HepG2 (cell line): ENCODE data around the gene ARID5B. TPM values are rescaled to one million over a fixed set of nuclear protein-coding genes. Genes with fewer than 3 reads are reported as not detected.

Source experiments
- ATAC-seq: fragments of 200-7000 bp; cut with Tn5 transposase; 3 replicates; pipeline ENCODE4 v1.9.1; 2020; ENCODE audit warnings: mild to moderate bottlenecking, moderate library complexity
- BruUV-seq: library from RNA; stranded (reverse); fragments of 400-500 nt; replicated peaks from 2 replicates; lab custom pipeline; 2021; lab: Mats Ljungman, UMichigan
- CTCF ChIA-PET: fragments of 300-600 bp; formaldehyde crosslinking; extraction: SDS; loops from one replicate; lab custom pipeline; 2021; ENCODE audit warnings: low total read pairs, inconsistent platforms, low intra/inter-chr PET ratio; lab: Yijun Ruan, JAX
- POLR2A ChIA-PET: fragments of 350-600 bp; sonication (Branson Sonifier 250); formaldehyde crosslinking; loops from one replicate; lab custom pipeline; 2020; ENCODE audit warnings: antibody characterized with exemption, inconsistent platforms; lab: Yijun Ruan, JAX
- DNase-seq: peaks from one replicate; pipeline ENCODE4 v3.0.0-alpha.2; 2015; ENCODE audit warnings: low spot score
- FAIRE-seq: peaks from 3 replicates; lab custom pipeline; 2011; peaks lifted over from hg19 to GRCh38; lab: Jason Lieb, UNC
- H2AFZ ChIP-seq: one replicate; pipeline ENCODE4 v1.6.1; 2011; ENCODE audit warnings: low read length, inconsistent platforms
- H3K27ac ChIP-seq: fragments of 300-600 bp; 3 replicates; pipeline ENCODE4 v1.8.0; 2011; ENCODE audit warnings: mixed run types, mild to moderate bottlenecking, mixed read lengths, low read length, inconsistent platforms; ENCODE audit not compliant: insufficient read depth; ENCODE audit errors: extremely low read length
- H3K27me3 ChIP-seq, 2 experiments: fragments of 200-600 bp in 1 of 2; 2 replicates in 1 of 2; 3 replicates in 1 of 2; pipeline versions ENCODE4 v1.6.0 to v1.8.0; 2011; ENCODE audit warnings: low read length in 2 of 2, mild to moderate bottlenecking in 2 of 2, moderate library complexity in 2 of 2, inconsistent platforms in 1 of 2; ENCODE audit not compliant: insufficient read depth in 2 of 2, control insufficient read depth in 1 of 2
- H3K36me3 ChIP-seq, 2 experiments: fragments of 200-600 bp in 1 of 2; replicated peaks in 1 of 2; 2 replicates in 1 of 2; 3 replicates in 1 of 2; pipeline versions ENCODE4 v1.5.1 to v1.8.0; 2011; ENCODE audit warnings: low read length in 2 of 2, inconsistent platforms in 1 of 2; ENCODE audit not compliant: insufficient read depth in 2 of 2, control insufficient read depth in 1 of 2
- H3K4me1 ChIP-seq: 2 replicates; pipeline ENCODE4 v1.5.1; 2012; ENCODE audit warnings: low read length, inconsistent platforms; ENCODE audit not compliant: insufficient read depth
- H3K4me2 ChIP-seq: 2 replicates; pipeline ENCODE4 v1.6.0; 2011; ENCODE audit warnings: low read depth, low read length, inconsistent platforms
- H3K4me3 ChIP-seq, 3 experiments: fragments of 200-600 bp in 1 of 3; sonication (generic), shearing (Covaris generic) in 1 of 3; replicated peaks in 1 of 3; 2 replicates each; pipeline ENCODE4 v1.5.1; 2011 to 2016; ENCODE audit warnings: low read length in 3 of 3, inconsistent platforms in 2 of 3, low read depth in 2 of 3, mild to moderate bottlenecking in 2 of 3, control low read depth in 1 of 3, mixed read lengths in 1 of 3; ENCODE audit not compliant: insufficient read depth in 1 of 3
- H3K79me2 ChIP-seq: one replicate; pipeline ENCODE4 v1.6.1; 2011; ENCODE audit warnings: low read length, inconsistent platforms; ENCODE audit not compliant: insufficient read depth
- H3K9ac ChIP-seq: 2 replicates; pipeline ENCODE4 v1.6.0; 2011; ENCODE audit warnings: mild to moderate bottlenecking, low read depth, low read length, inconsistent platforms; ENCODE audit not compliant: insufficient read depth
- H3K9me3 ChIP-seq: 2 replicates; pipeline ENCODE4 v1.5.1; 2012; ENCODE audit warnings: mild to moderate bottlenecking, low read length
- H4K20me1 ChIP-seq: 2 replicates; pipeline ENCODE4 v1.6.0; 2011; ENCODE audit warnings: inconsistent platforms, mild to moderate bottlenecking, low read length, moderate library complexity; ENCODE audit not compliant: insufficient read depth
- CEBPG ChIP-seq: IDR thresholded peaks from 2 replicates; pipeline ENCODE4 v1.6.1; 2016
- CSRNP2 ChIP-seq: sonication (generic); formaldehyde crosslinking; conservative IDR thresholded peaks from 2 replicates; pipeline ENCODE4 v1.8.0; 2022; ENCODE audit warnings: low read depth, missing genetic modification reagents
- MTA1 ChIP-seq: sonication (generic); formaldehyde crosslinking; IDR thresholded peaks from 2 replicates; pipeline ENCODE4 v1.4.0; 2020; ENCODE audit warnings: missing genetic modification reagents, mild to moderate bottlenecking, borderline replicate concordance
- SAP130 ChIP-seq: IDR thresholded peaks from 2 replicates; pipeline ENCODE4 v1.6.1; 2016; ENCODE audit warnings: low read depth
- SP5 ChIP-seq: IDR thresholded peaks from 2 replicates; pipeline ENCODE4 v1.6.1; 2016; ENCODE audit warnings: low read depth, borderline replicate concordance
- TEAD2 ChIP-seq: sonication (generic); formaldehyde crosslinking; IDR thresholded peaks from 2 replicates; pipeline ENCODE4 v1.9.0; 2021; ENCODE audit warnings: missing genetic modification reagents
- ZBTB1 ChIP-seq: sonication (generic); formaldehyde crosslinking; IDR thresholded peaks from 2 replicates; pipeline ENCODE4 v1.4.0; 2020; ENCODE audit warnings: missing genetic modification reagents, borderline replicate concordance
- ZFP36L1 ChIP-seq: sonication (generic); formaldehyde crosslinking; IDR thresholded peaks from 2 replicates; pipeline ENCODE4 v1.8.0; 2022; ENCODE audit warnings: mild to moderate bottlenecking, missing genetic modification reagents, moderate library complexity
- ZHX1 ChIP-seq: sonication (generic); formaldehyde crosslinking; IDR thresholded peaks from 2 replicates; pipeline ENCODE4 v1.8.1; 2022; ENCODE audit warnings: low read depth, mild to moderate bottlenecking, missing genetic modification reagents
- ZNF180 ChIP-seq: sonication (generic); formaldehyde crosslinking; IDR thresholded peaks from 2 replicates; pipeline ENCODE4 v1.4.0; 2020; ENCODE audit warnings: low read depth, missing genetic modification reagents, borderline replicate concordance
- ZNF660 ChIP-seq: sonication (generic); formaldehyde crosslinking; IDR thresholded peaks from 2 replicates; pipeline ENCODE4 v1.5.1; 2020; ENCODE audit warnings: mild to moderate bottlenecking, low read depth, missing genetic modification reagents, borderline replicate concordance
- ZNF710 ChIP-seq: sonication (generic); formaldehyde crosslinking; IDR thresholded peaks from 2 replicates; pipeline ENCODE4 v1.5.0; 2020; ENCODE audit warnings: mild to moderate bottlenecking, missing genetic modification reagents, borderline replicate concordance
- ZNF770 ChIP-seq: sonication (generic); formaldehyde crosslinking; IDR thresholded peaks from 2 replicates; pipeline ENCODE4 v1.5.0; 2020; ENCODE audit warnings: mild to moderate bottlenecking, missing genetic modification reagents
- WGBS: methylation state at CpG from one replicate; pipeline ENCODE4 v1.1.6; 2017; ENCODE audit warnings: low lambda C conversion rate; 5-methylcytosine and 5-hydroxymethylcytosine counted together
- in situ Hi-C: cut with HindIII; loops from 2 replicates; pipeline ENCODE4 v1.10.0; 2017; ENCODE audit warnings: low pct_unique_long_range_greater_than_20kb; ENCODE audit not compliant: extremely low pct_ligation_motif_present
- intact Hi-C: fragments of 100-400 bp; cut with micrococcal nuclease; formaldehyde crosslinking; loops from one replicate; pipeline ENCODE4 v1.10.0; 2022; ENCODE audit not compliant: unreplicated experiment
- polyA plus RNA-seq, 8 experiments: library from polyadenylated mRNA; depleted of rRNA in 3 of 8; stranded (reverse) in 7 of 8; unstranded in 1 of 8; fragments of >200 nt; fragmentation: Illumina TruSeq in 4 of 8; extraction: Trizol in 4 of 8; gene quantifications; 2 replicates each; pipeline versions ENCODE4 v1.2.1 to v1.2.3, GENCODE V29; 2011 to 2016; ENCODE audit warnings: low read depth in 4 of 8, missing spikeins in 1 of 8, mixed read lengths in 1 of 8; ENCODE audit not compliant: insufficient read depth in 1 of 8
- total RNA-seq, 5 experiments: library from RNA; depleted of rRNA; stranded (reverse); fragments of >200 nt; fragmentation: Illumina TruSeq; extraction: Trizol; gene quantifications; 2 replicates each; pipeline ENCODE4 v1.2.3, GENCODE V29; 2016; ENCODE audit warnings: low read depth in 1 of 5

Gene ARID5B
- total and polyA plus RNA-seq, 2 of the 13 experiments (the other 11 are each of a cell fraction or from before 2014, with no cell fraction given): 6.2 to 21.1 TPM

- TF ChIP-seq SP5 (CRISPR knock-in tag): no peak
- TF ChIP-seq ZNF710 (CRISPR knock-in tag): no peak
- no peak for TF ChIP-seq CSRNP2 (CRISPR knock-in tag)
- TF ChIP-seq MTA1 (CRISPR knock-in tag): no peak
- TF ChIP-seq ZNF660 (CRISPR knock-in tag): no peak
- TF ChIP-seq ZBTB1 (CRISPR knock-in tag): no peak
Measured at GRCh38 chr10:61899663-61899996, 1.9 kb upstream of the ARID5B start (continued).

GRCh38 chr10:61899997-61900828 is 1.3 kb upstream of the ARID5B start:
- Histone ChIP-seq H3K4me3 (peak overlapping the region; percentile 93 to 96 (median 94)), H3K9me3 (no peaks in the 10 kb centered on the region), H2AFZ (peak overlapping the region; percentile 52), H3K4me2 (peak overlapping the region; percentile 84), H4K20me1 (no peaks in the 10 kb centered on the region; the same call in 1 of the 2 replicates), H3K36me3 (no peaks in the 10 kb centered on the region), H3K79me2 (peaks cover 35% of the 10 kb centered on the region), H3K9ac (peak overlapping the region; percentile 82), H3K4me1 (peaks cover 52% of the 10 kb centered on the region), H3K27ac (peak overlapping the region; percentile 42), H3K27me3 (no peaks in the 10 kb centered on the region; a peak in 1 of 5 replicates)
- no TSS peak for BruUV-seq
- no peak for ATAC-seq
- ChIA-PET POLR2A (interaction anchor here (1.2 to 1.9 kb wide), 5 partner anchors 64 to 194 kb away, joined by 3 to 8 read pairs (median 6); no protein-coding TSS in a partner anchor), CTCF (no interaction called here)
- no peak for FAIRE-seq
- DNase-seq: peak; percentile 26
- intact Hi-C loops (loop anchor here (5.0 kb wide), 1 partner anchor 367 kb away; the partner anchor contains the start of gene RTKN2), in situ Hi-C loops (loop anchor here (5.0 to 10.0 kb wide), 3 partner anchors 147 to 355 kb away; no protein-coding TSS in a partner anchor)
- 9% methylated on average over 25 of the region's 25 CpGs for WGBS
- TF ChIP-seq TEAD2 (CRISPR knock-in tag) (no peak), SAP130 (CRISPR knock-in tag) (peak; percentile 9; the same call in 1 of the 2 replicates), CEBPG (CRISPR knock-in tag) (peak; percentile 50; the same call in 1 of the 2 replicates), ZNF770 (CRISPR knock-in tag) (no peak), ZFP36L1 (CRISPR knock-in tag) (no peak), ZNF180 (CRISPR knock-in tag) (no peak), ZHX1 (no peak)
